ENCODE measurements around the gene ENPP3.

GRCh38 chr6:131730264-131730663 lies 93.2 kb downstream of the ENPP3 start:
- TF ChIP-seq, protein P1, sequence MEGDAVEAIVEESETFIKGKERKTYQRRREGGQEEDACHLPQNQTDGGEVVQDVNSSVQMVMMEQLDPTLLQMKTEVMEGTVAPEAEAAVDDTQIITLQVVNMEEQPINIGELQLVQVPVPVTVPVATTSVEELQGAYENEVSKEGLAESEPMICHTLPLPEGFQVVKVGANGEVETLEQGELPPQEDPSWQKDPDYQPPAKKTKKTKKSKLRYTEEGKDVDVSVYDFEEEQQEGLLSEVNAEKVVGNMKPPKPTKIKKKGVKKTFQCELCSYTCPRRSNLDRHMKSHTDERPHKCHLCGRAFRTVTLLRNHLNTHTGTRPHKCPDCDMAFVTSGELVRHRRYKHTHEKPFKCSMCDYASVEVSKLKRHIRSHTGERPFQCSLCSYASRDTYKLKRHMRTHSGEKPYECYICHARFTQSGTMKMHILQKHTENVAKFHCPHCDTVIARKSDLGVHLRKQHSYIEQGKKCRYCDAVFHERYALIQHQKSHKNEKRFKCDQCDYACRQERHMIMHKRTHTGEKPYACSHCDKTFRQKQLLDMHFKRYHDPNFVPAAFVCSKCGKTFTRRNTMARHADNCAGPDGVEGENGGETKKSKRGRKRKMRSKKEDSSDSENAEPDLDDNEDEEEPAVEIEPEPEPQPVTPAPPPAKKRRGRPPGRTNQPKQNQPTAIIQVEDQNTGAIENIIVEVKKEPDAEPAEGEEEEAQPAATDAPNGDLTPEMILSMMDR (IDR thresholded peaks at IDR 0.05): no peak
- no peak for TF ChIP-seq E2F1 (CRISPR knock-in tag; IDR thresholded peaks at IDR 0.05)
- no peak for TF ChIP-seq NFYB (CRISPR knock-in tag; conservative IDR thresholded peaks at IDR 0.05; ENCODE audit: low read depth)

Data from WTC11 (cell line).